ENCODE results near the gene KLK10.

KLK10 gene

DNA sequence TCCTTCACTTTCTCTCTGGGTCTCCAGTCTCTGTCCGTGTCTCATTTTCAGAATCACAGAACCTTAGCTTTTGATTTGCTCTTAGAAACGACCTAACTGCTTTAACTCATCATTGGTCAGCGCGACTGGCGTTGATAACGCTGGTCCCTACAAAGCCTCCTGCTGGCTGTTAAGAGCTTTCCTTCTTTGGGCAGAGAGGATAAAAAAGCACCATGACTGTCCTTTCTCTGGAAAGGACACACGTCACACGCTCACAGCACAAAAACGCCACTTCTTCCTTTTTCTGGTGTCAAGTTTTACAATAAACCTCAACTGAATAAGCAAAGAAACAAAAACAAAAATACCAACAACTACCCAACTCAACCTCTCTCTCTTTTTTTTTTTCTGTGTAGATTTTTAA is 17.0 kb upstream of the KLK10 start:
- no peak for DNase-seq (ENCODE audit: low read depth)
- TF ChIP-seq, protein P1, sequence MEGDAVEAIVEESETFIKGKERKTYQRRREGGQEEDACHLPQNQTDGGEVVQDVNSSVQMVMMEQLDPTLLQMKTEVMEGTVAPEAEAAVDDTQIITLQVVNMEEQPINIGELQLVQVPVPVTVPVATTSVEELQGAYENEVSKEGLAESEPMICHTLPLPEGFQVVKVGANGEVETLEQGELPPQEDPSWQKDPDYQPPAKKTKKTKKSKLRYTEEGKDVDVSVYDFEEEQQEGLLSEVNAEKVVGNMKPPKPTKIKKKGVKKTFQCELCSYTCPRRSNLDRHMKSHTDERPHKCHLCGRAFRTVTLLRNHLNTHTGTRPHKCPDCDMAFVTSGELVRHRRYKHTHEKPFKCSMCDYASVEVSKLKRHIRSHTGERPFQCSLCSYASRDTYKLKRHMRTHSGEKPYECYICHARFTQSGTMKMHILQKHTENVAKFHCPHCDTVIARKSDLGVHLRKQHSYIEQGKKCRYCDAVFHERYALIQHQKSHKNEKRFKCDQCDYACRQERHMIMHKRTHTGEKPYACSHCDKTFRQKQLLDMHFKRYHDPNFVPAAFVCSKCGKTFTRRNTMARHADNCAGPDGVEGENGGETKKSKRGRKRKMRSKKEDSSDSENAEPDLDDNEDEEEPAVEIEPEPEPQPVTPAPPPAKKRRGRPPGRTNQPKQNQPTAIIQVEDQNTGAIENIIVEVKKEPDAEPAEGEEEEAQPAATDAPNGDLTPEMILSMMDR (IDR thresholded peaks at IDR 0.05; ENCODE audit: control insufficient read depth, insufficient read depth, low read depth, low read length, missing control alignments), result no peak
- no peak overlapping the region for H3K4me3 ChIP-seq (ENCODE audit: control insufficient read depth, low read depth, low read length)

DNA sequence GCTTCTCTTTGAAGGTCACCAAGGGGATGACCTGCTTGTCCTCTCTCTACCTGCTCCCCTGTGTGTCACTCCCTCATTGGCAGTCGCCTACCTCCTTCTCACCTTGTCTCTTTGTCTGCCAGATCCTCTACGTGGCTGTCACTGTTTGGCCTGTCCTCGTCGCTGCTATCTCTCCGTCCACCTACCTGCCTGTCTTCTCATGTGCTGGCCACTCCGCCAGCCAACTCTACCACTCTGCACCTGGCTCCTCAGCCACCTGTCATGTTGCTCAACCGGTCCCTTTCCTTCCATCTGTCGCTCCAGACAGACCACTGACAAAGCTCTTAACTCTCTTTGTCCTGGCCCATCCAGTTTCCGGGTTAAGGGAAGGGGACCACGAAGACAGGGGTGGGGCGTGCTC is 15.2 kb upstream of the KLK10 start, which contains the start of gene KLK12:
Gene KLK12 (minus strand): TSS at position 299 of the 400 bp plus-strand sequence. CDS start 381 bp downstream, outside the sequence.
- TF ChIP-seq, protein P1 (IDR thresholded peaks at IDR 0.05; ENCODE audit: control insufficient read depth, insufficient read depth, low read depth, low read length, missing control alignments), result no peak
- no peak within 1 kb of the TSS for H3K4me3 ChIP-seq (ENCODE audit: control insufficient read depth, low read depth, low read length)
- DNase-seq (ENCODE audit: low read depth), result no peak

DNA sequence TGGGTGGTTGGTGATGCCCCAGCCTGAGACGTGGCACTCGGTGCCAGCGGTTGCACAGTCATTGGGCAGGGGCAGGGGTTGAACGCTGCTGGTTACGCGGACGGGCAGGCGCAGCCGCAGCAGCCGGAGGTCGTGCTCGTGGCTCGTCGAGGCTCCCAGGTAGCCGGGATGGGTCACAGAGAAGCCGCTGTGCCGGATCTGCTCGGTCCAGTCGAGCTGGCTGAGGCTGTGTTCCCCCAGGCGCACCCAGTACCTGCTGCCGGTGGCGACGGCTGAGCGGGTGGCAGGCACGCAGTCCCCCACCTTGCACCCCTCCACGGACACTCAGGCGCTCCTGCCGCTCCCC is 12.3 kb upstream of the KLK10 start:
- TF ChIP-seq, protein P1 (IDR thresholded peaks at IDR 0.05; ENCODE audit: control insufficient read depth, insufficient read depth, low read depth, low read length, missing control alignments), result no peak
- no peak for DNase-seq (ENCODE audit: low read depth)
- no peak overlapping the region for H3K4me3 ChIP-seq (ENCODE audit: control insufficient read depth, low read depth, low read length)

DNA sequence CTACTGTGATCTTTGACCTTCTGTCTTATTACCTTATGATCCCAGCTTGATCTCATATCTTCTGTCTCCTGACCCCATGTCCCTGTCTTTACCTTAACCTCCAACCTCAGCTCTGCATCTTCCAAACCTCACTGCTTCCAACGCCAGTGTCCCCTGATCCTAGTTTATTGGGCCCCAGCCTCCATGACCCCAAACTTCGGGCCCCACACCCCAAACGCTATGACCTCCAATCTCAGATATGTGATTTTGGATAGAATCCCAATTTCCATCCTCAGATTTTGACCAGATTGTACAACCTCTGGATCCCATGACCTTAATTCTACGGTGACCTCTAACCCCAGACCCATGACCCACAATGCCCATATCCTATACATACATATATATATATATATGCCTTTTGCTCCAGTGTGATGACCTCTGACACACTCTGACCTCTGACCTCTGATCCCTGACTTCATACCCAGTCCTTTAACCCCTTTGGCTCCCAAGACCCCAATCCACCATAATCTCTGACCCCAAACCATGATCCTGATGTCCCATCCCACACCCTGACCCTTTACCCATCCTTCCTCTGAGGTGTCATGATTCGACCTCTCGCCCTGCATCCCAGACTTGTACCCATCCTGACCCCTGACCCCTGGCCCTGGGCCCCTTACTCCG is 11.8 kb upstream of the KLK10 start:
- no peak for DNase-seq (ENCODE audit: low read depth)
- H3K4me3 ChIP-seq (ENCODE audit: control insufficient read depth, low read depth, low read length), result no peak overlapping the region
- TF ChIP-seq, protein P1 (IDR thresholded peaks at IDR 0.05; ENCODE audit: control insufficient read depth, insufficient read depth, low read depth, low read length, missing control alignments), result no peak

DNA sequence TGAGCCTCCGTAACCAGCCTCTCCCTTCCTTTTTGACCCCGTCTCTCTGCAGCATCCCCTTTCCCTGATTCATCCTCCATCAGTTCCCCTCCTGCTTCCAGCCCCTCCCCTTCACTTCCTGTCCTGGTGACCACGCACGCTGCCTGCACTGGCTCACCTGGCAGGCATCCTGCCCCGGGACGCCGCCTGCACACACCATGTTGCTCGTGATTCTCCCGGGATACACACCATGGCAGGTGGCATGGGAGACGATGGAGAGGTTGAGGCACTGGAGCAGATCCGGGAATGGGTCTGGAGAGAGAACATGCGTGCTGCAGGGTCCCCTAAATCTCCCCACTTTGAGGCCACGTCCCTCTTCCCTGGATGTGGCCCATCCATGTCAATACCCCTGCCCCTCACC is 11.1 kb upstream of the KLK10 start:
- TF ChIP-seq, protein P1 (IDR thresholded peaks at IDR 0.05; ENCODE audit: control insufficient read depth, insufficient read depth, low read depth, low read length, missing control alignments), result no peak
- DNase-seq (ENCODE audit: low read depth), result no peak
- no peak overlapping the region for H3K4me3 ChIP-seq (ENCODE audit: control insufficient read depth, low read depth, low read length)

DNA sequence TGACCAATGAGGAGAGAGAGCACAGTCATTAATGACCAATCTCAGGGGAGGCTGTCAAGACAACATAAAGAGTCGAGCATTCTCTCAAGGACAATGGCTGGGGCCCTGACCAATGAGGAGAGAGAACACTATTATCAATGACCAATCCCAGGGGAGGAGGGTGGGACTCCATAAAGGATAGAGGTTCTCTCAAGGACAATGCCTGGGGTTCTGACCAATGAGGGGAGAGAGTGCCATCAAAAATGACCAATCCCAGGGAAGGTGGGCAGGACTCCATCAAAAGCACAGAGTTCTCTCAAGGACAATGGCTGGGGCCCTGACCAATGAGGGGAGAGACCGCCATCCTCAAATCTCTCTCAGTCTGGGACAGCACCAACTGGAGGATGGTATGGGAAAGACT is 10.2 kb upstream of the KLK10 start:
- DNase-seq (ENCODE audit: low read depth), result no peak
- H3K4me3 ChIP-seq (ENCODE audit: control insufficient read depth, low read depth, low read length), result no peak overlapping the region
- TF ChIP-seq, protein P1 (IDR thresholded peaks at IDR 0.05; ENCODE audit: control insufficient read depth, insufficient read depth, low read depth, low read length, missing control alignments), result no peak
